NOMO-1 (cell line): Measurements from ENCODE around the gene FMOD.
"Not testable (repeated sequence)": the region's sequence is repeated elsewhere in the genome, so short reads cannot be mapped to it uniquely, and the experiment has no call there.

Experiments used
- DNase-seq, 2 experiments: peaks; one replicate each; lab custom pipeline; 2025; ENCODE audit not compliant: unreplicated experiment in 2 of 2; lab: John Stamatoyannopoulos, UW

FMOD gene

GRCh38 chr1:203307641-203308126, 43.2 kb downstream of the FMOD start:
- DNase-seq, result no peak

- DNase-seq, result no peak
These were observed 43.9 kb downstream of the FMOD start for GRCh38 chr1:203306965-203307541.

GRCh38 chr1:203306089-203306964, 44.6 kb downstream of the FMOD start:
- DNase-seq, result peak in 1 of 2 experiments; percentile 18

GRCh38 chr1:203305809-203306088, 45.2 kb downstream of the FMOD start:
- no peak for DNase-seq

GRCh38 chr1:203304919-203305808, 45.8 kb downstream of the FMOD start, which contains the start of gene BTG2:
BTG2 (plus strand) TSS chr1:203305519; CDS start chr1:203305607, 88 bp downstream.
- DNase-seq, result peak; percentile 65 to 85

- peak in 1 of 2 experiments; percentile 24 for DNase-seq
These were observed 46.5 kb downstream of the FMOD start for GRCh38 chr1:203304391-203304918.

- DNase-seq, result no peak
These were observed 48.0 kb downstream of the FMOD start for GRCh38 chr1:203302894-203303293.

GRCh38 chr1:203302456-203302855, 48.5 kb downstream of the FMOD start:
- no peak for DNase-seq

GRCh38 chr1:203301331-203301668, 49.6 kb downstream of the FMOD start:
- DNase-seq, result no peak

GRCh38 chr1:203300441-203301330, 50.2 kb downstream of the FMOD start:
- DNase-seq, result no peak

GRCh38 chr1:203299719-203300429, 51.0 kb downstream of the FMOD start:
- DNase-seq, result not testable (repeated sequence)

- no peak for DNase-seq
These were observed 51.8 kb downstream of the FMOD start for GRCh38 chr1:203299169-203299568.

GRCh38 chr1:203296460-203297073, 54.4 kb downstream of the FMOD start:
- no peak for DNase-seq

GRCh38 chr1:203295796-203296195, 55.1 kb downstream of the FMOD start:
- no peak for DNase-seq

- DNase-seq, result no peak
These were observed 59.5 kb downstream of the FMOD start for GRCh38 chr1:203291201-203292096.
